GM18526 (cell line): ENCODE data around the gene ADCY5.

ENCODE experiments used
- POLR2A ChIP-seq: IDR thresholded peaks from 3 replicates; pipeline ENCODE4 v1.6.1; 2011; ENCODE audit not compliant: insufficient read length; ENCODE audit errors: extremely low read depth

ADCY5 gene

DNA sequence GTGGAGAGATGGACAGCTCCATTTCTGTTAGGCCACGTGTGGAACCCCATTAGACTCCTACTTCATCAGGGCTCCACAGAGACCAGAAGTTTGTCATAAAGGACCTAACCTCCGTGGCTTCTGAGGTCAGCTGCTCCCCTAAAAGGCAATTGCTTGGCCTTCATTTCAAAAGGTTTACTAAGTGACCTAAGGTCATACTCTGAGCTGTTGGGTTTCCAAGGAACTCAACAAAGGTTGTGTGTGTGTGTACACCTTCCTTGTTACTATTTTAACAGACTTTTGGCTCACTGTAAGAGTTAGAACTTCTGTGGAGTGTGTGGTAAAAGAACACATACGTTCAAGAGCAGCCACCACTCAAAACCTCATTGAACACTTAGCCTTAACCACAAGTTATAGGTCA is 173.2 kb downstream of the ADCY5 start:
- TF ChIP-seq POLR2A: no peak

DNA sequence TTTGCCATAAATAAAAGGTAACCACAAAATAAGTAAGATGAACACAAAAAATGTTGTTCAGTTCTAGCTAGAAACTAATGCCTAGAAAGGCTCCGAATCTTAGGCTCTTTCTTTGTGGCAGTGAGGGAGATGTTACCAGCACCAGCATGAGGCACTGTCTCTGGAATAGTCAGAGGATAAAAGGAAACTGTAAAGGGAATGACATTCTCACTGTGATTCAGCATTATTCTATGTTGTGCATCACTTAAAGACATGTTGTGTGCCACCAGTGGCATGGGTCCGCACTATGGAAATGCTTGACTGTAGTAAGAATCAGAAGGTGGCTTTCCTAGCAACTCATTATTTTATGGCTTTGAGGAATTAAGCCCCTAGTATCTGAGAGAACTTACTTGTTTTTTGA is 176.3 kb downstream of the ADCY5 start:
- TF ChIP-seq POLR2A: no peak

DNA sequence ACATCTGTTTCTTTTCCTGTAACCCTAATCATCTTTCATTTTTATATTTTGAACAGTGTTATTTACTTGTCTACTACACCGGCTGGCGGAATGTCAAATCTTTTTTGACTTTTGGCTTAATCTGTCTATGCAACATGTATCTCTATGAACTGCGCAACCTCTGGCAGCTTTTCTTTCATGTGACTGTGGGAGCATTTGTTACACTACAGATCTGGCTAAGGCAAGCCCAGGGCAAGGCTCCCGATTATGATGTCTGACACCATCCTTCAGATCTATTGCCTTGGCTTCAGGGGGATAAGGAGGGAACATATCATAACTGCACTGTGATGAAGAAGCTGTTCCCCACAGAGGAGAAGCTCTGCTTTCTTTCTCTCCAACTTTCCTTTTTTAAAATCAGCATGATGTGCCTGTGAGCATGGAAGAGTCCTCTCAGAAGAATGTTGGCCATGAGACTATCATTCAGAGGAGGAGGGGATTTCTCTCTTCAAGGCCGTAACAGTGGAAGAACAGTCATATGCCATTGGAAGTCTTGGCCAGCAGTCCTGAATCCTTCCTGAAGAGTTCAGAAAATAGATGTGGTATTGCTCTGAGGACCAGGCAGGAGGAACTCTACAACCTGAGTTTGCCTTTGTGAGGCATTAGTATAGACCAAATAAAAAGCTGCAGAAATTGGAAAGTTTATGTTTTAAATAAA is 177.3 kb downstream of the ADCY5 start:
- no peak for TF ChIP-seq POLR2A

DNA sequence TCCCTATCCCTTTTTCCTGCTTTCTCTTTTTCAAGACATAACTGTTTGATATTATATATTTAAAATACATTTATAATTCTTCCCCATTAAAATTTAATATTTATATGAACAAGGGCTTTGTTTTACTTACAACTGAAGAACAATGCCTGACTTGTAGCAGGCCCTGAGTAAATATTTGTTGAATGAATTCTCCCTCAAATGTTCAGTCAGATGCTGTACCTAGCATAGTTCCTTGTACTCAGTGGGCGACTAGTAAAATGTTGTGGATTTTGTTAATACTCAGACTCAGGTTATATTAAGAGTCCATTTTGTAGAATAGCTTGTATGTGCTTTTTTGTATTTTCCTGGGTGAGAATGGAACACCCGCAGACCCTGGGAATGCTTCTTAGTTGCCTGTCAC is 178.1 kb downstream of the ADCY5 start:
- no peak for TF ChIP-seq POLR2A

DNA sequence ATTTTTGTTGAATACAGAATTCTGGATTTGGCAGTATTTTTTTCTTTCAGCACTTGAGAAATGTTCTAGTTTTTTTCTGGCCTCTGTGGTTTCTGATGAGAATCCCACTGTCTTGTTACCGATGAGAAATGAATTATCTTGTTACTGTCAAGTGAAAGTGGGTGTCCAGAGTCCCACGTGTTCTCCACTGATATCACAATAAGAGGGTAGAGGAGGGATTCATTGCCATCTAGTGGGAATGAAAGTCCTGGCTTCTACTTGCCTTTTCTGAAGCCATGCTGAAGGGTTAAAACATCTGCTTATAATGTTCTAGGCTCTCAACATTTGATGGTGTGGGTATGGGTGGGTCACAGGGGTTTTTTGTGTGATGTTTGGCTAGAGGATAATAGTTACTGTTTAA is 181.1 kb downstream of the ADCY5 start:
- TF ChIP-seq POLR2A: no peak

DNA sequence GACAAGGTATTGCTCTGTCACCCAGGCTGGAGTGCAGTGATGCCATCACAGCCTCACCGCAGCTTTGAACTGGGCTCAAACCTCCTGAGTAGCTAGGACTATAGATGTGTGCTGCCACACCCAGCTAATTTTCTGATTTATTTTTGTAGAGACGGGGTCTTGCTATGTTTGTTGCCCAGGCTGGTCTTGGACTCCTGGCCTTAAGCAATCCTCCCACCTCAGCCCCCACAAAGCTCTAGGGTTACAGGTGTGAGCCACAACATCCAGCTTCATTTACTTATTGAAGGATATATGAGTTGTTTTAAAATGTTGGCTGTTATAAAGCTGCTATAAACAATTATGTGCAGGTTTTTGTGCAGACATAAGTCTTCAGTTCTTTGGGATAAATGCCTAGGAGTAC is 184.9 kb downstream of the ADCY5 start:
- no peak for TF ChIP-seq POLR2A

DNA sequence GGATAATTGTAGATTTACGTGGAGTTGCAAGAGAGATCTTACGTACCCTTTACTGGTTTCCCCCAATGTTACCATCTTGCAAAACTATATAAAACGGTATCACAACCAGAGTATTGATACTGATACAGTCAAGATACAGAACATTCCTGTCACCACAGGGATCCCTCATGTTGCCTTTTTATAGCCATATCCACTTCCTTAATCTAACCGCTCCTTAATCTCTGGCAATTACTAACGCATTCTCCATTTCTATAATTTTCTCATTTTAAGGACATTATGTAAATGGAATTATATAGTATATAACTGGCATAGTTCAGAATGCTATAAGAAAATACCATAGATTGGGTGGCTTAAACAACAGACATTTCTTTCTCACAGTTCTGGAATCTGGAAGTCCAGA is 186.0 kb downstream of the ADCY5 start:
- TF ChIP-seq POLR2A: no peak

DNA sequence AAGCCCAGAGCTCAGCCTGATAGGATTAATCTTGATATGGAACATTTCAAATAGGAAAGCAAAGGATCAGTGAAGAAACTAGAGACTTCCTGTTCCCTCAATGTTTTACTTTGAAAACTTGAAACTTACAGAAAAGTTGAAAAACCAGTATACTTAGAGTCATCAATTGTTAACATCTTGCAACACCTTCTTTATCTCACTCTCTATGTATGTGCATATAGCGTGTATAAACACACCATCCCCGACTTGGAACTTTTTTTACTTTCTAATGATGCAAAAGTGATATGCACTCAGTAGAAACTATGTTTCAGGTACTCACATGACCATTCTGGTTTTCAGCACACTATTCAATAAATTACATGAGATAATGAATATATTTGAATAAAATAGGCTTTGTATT is 186.7 kb downstream of the ADCY5 start:
- no peak for TF ChIP-seq POLR2A

DNA sequence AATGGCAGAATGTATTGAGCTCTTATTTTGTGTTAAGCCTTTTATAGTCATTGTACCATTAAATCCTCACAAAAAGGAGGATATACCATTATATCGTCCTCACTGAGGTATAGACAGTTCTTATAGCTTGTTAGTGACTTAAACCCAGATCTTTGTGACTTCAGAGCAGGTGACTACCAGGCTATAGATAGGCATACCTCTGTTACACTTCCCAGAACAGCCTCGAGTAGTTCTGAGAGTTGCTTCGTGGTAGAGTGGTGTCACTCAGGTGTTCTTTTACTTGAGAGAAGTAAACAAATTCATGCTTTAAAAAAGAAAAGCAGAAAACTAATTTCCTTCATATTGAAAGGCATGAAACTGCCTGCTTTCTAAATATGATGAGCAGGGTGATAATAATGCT is 187.2 kb downstream of the ADCY5 start:
- no peak for TF ChIP-seq POLR2A

DNA sequence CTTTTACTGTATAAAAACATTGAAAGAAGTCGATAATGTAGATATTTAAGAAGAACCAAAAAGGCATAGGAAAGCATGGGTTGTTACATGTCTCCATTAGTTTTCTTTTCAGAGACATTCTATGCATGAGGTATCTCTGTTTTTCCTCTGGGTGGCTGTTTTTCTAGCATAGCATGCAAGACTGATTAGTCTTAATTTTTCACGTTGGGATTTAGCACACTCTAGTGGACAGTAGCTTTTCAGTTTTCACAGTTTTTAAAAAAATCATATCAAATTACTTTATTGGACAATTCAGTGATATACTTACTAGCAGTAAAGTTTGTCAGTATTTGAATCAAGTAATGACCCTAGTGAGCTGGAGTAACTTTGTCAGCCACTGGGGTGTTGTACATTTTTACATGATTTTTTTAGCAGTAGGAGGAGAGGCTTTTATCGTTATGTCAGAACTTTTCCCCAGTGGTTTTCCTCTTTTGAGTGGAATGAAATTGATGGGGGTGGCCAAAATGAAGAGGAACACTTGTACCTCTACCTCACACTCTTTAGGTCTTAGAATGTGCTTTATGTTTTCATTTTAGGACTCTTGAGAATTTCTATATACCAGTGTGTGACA is 190.0 kb downstream of the ADCY5 start:
- TF ChIP-seq POLR2A: no peak

DNA sequence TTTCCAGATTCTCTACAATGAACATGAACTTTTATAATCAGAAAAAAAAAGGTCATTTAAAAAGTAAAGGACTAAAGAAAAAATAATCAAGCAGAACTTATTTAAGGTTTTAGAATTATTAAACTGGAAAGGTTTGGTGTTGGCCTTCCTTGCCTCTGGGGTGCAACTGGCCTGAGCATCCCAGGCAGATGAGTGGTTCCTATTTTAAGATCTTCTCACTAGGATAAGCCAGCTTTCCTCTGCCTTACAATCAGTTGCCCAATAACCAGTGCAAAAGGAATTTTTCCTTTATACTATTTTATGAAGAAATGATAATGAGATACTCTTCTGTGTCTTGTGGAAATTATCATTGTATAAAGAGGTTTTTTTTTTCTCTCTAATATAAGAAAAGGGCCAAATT is 190.5 kb downstream of the ADCY5 start:
- TF ChIP-seq POLR2A: no peak

DNA sequence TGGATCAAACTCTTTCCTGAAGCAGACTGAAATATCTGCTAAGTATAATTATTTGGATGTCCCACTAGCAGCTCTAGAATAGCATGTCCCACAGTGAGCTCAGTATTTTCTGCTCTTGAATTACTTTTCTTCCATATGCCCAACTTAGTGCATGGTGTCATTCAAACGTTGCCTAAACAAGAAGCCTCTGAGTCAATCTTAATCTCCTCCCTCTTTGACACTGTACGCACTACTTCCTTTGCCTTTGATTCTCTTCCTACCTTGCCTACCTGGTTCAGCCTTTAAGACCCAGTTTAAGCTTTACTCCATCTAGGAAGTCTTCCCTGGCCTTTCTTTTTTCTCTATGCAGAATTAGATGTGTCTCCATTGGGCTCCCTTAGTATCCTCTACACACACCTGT is 192.6 kb downstream of the ADCY5 start:
- TF ChIP-seq POLR2A: no peak

DNA sequence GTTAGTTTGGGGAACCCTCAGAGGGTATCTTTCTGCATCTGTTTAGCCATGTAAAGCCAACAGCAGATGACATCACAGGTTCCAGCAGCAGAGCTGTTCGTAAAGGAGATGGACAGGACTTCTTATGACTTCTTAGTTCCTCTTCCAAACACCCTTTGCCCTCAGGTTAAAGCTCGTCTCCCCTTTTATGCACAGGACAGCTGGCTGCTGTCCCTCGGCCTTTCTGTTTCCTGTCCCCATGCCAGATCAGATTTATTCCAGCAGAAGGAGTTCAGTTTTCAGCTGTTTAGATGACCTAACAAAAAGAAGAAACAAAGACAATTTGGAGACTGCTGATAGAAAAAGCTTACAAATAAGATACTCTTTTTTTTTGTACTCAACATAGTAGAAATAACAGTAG is 202.0 kb downstream of the ADCY5 start:
- TF ChIP-seq POLR2A: no peak

DNA sequence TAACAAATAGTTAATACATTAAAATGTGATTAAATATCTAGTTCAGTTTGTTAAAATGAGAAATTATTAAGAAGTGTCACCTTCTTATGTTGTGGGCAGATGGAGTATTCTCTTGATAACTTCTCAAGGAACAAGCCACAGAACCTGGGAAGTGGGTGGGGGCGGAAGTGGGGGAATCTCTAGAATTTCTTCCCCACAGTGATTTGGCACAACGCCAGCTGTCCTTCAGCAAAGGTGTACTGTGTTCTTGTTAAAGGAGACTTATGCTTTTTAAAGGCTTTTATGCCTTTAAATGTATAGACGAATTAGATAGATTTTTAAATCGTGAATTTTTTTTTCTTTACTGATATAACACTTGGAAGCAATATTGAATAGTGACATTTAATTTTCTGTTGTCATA is 204.8 kb downstream of the ADCY5 start:
- no peak for TF ChIP-seq POLR2A

DNA sequence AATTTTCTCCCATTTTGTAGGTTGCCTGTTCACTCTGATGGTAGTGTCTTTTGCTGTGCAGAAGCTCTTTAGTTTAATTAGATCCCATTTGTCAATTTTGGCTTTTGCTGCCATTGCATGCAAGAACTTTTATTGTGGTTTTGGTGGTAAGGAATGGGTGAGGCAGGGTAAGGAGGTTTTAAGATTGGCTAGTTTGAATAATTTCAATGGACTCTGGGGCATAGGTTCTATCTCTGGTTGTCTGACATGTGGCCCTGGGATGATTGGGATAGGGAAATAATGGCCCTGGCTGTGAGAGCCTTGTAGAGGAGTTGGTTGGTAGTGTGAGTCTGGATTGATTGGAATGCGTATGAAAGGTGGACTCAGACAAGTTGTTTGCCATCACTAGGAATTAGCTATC is 209.1 kb downstream of the ADCY5 start:
- TF ChIP-seq POLR2A: no peak

DNA sequence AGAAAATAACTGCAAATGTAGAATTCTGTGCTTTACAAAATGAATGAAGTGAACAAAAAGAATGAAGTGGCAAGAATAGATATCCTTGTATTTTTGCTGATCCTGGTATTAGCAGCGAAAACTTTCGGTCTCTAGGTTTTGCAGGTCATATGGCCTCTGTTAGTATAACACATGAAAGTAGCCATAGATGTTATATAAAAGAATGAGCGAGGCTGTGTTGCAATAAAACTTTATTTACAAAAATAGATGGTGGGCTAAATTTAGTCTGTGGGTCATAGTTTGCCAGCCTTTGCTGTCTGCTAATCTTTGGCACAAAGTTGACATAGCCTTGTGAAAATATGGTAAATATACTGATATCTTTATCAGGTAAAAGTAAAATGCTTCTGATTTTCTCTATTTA is 212.0 kb downstream of the ADCY5 start:
- TF ChIP-seq POLR2A: no peak
